H9 (cell line): ENCODE measurements around the gene MRPL53. TPM values are rescaled to one million over a fixed set of nuclear protein-coding genes. Genes with fewer than 3 reads are reported as not detected.

Experiments
- DNase-seq: peaks from one replicate; pipeline ENCODE4 v3.0.0-alpha.2; 2017
- H2AFZ ChIP-seq: one replicate; pipeline ENCODE4 v1.6.1; 2013; ENCODE audit warnings: mild to moderate bottlenecking, low read length, control low read depth, moderate library complexity
- H2AK5ac ChIP-seq: 2 replicates; pipeline ENCODE4 v1.6.1; 2013; ENCODE audit warnings: low read length, control low read depth, mixed read lengths; ENCODE audit not compliant: insufficient read length
- H2BK120ac ChIP-seq: one replicate; pipeline ENCODE4 v1.6.1; 2013; ENCODE audit warnings: low read depth, mild to moderate bottlenecking, low read length, control low read depth, inconsistent platforms; ENCODE audit not compliant: poor library complexity, severe bottlenecking
- H2BK12ac ChIP-seq: 2 replicates; pipeline ENCODE4 v1.6.1; 2013; ENCODE audit warnings: low read length, control low read depth, mixed read lengths, low read depth; ENCODE audit not compliant: insufficient read length
- H2BK15ac ChIP-seq: 2 replicates; pipeline ENCODE4 v1.6.1; 2013; ENCODE audit warnings: low read depth, low read length, control low read depth
- H2BK20ac ChIP-seq: one replicate; pipeline ENCODE4 v1.6.1; 2013; ENCODE audit warnings: low read depth, mild to moderate bottlenecking, low read length, control low read depth, inconsistent platforms; ENCODE audit not compliant: poor library complexity, severe bottlenecking
- H2BK5ac ChIP-seq: 2 replicates; pipeline ENCODE4 v1.6.1; 2013; ENCODE audit warnings: low read length, control low read depth, mixed read lengths; ENCODE audit not compliant: insufficient read length
- H3K14ac ChIP-seq: 2 replicates; pipeline ENCODE4 v1.6.1; 2013; ENCODE audit warnings: low read length, control low read depth; ENCODE audit not compliant: insufficient read depth
- H3K18ac ChIP-seq: 2 replicates; pipeline ENCODE4 v1.6.1; 2013; ENCODE audit warnings: low read depth, mild to moderate bottlenecking, mixed read lengths, low read length, control low read depth; ENCODE audit not compliant: insufficient read length
- H3K23ac ChIP-seq: 2 replicates; pipeline ENCODE4 v1.6.1; 2013; ENCODE audit warnings: low read length, control low read depth, mixed read lengths, low read depth; ENCODE audit not compliant: insufficient read length
- H3K23me2 ChIP-seq: 2 replicates; pipeline ENCODE4 v1.6.1; 2013; ENCODE audit warnings: low read depth, mild to moderate bottlenecking, mixed read lengths, low read length, control low read depth; ENCODE audit not compliant: insufficient read length, poor library complexity, severe bottlenecking
- H3K27ac ChIP-seq: 2 replicates; pipeline ENCODE4 v1.5.1; 2013; ENCODE audit warnings: low read length, control low read depth, mixed read lengths, low read depth; ENCODE audit not compliant: insufficient read length
- H3K27me3 ChIP-seq: 2 replicates; pipeline ENCODE4 v1.6.1; 2013; ENCODE audit warnings: low read length, control low read depth, inconsistent platforms; ENCODE audit not compliant: insufficient read depth
- H3K4ac ChIP-seq: 2 replicates; pipeline ENCODE4 v1.6.1; 2013; ENCODE audit warnings: low read depth, mild to moderate bottlenecking, control low read depth, inconsistent platforms, low read length, moderate library complexity
- H3K4me1 ChIP-seq: 2 replicates; pipeline ENCODE4 v1.6.1; 2013; ENCODE audit warnings: low read length, control low read depth, inconsistent platforms; ENCODE audit not compliant: insufficient read depth
- H3K4me2 ChIP-seq: 2 replicates; pipeline ENCODE4 v1.6.1; 2013; ENCODE audit warnings: low read length, control low read depth, mixed read lengths; ENCODE audit not compliant: insufficient read length, insufficient read depth
- H3K56ac ChIP-seq: 2 replicates; pipeline ENCODE4 v1.6.1; 2013; ENCODE audit warnings: low read depth, mild to moderate bottlenecking, mixed read lengths, low read length, control low read depth; ENCODE audit not compliant: insufficient read length
- H3K79me1 ChIP-seq: 2 replicates; pipeline ENCODE4 v1.6.1; 2013; ENCODE audit warnings: low read depth, mild to moderate bottlenecking, moderate library complexity, low read length, control low read depth, inconsistent platforms; ENCODE audit not compliant: insufficient read depth, poor library complexity, severe bottlenecking
- H3K79me2 ChIP-seq: 2 replicates; pipeline ENCODE4 v1.6.1; 2013; ENCODE audit warnings: low read length, control low read depth, inconsistent platforms; ENCODE audit not compliant: insufficient read depth
- H3K9ac ChIP-seq: 2 replicates; pipeline ENCODE4 v1.6.1; 2013; ENCODE audit warnings: low read length, control low read depth, mixed read lengths; ENCODE audit not compliant: insufficient read length; ENCODE audit errors: extremely low read depth
- H3K9me3 ChIP-seq: one replicate; pipeline ENCODE4 v1.6.1; 2013; ENCODE audit warnings: low read depth, low read length, inconsistent platforms; ENCODE audit not compliant: control insufficient read depth
- H3T11ph ChIP-seq: one replicate; pipeline ENCODE4 v1.6.1; 2013; ENCODE audit warnings: mild to moderate bottlenecking, low read length, control low read depth, inconsistent platforms
- H4K20me1 ChIP-seq: one replicate; pipeline ENCODE4 v1.6.1; 2013; ENCODE audit not compliant: control insufficient read depth, insufficient read length, insufficient read depth
- H4K5ac ChIP-seq: 2 replicates; pipeline ENCODE4 v1.6.1; 2013; ENCODE audit warnings: low read depth, mild to moderate bottlenecking, mixed read lengths, low read length, control low read depth; ENCODE audit not compliant: insufficient read length
- H4K8ac ChIP-seq: replicated peaks from 2 replicates; pipeline ENCODE4 v1.6.1; 2013; ENCODE audit warnings: low read length, control low read depth, mixed read lengths, low read depth; ENCODE audit not compliant: insufficient read length
- H4K91ac ChIP-seq: 2 replicates; pipeline ENCODE4 v1.6.1; 2013; ENCODE audit warnings: low read depth, mild to moderate bottlenecking, moderate library complexity, mixed read lengths, low read length, control low read depth; ENCODE audit not compliant: insufficient read length
- H3K27ac Mint-ChIP-seq, 3 experiments: 2 replicates in 2 of 3; 3 replicates in 1 of 3; pipeline ENCODE4 v1.8.0; 2020 to 2021; ENCODE audit warnings: mixed read lengths in 3 of 3, mild to moderate bottlenecking in 1 of 3, moderate library complexity in 1 of 3
- H3K27me3 Mint-ChIP-seq: 2 replicates; pipeline ENCODE4 v1.8.0; 2021; ENCODE audit warnings: low read depth, mild to moderate bottlenecking, moderate library complexity, mixed read lengths
- H3K36me3 Mint-ChIP-seq, 3 experiments: 2 replicates in 2 of 3; 3 replicates in 1 of 3; pipeline ENCODE4 v1.8.0; 2020 to 2021; ENCODE audit warnings: low read depth in 3 of 3, mixed read lengths in 3 of 3; ENCODE audit not compliant: insufficient read depth in 1 of 3
- H3K4me1 Mint-ChIP-seq, 2 experiments: 2 replicates each; pipeline ENCODE4 v1.8.0; 2020; ENCODE audit warnings: mixed read lengths in 2 of 2
- H3K4me3 Mint-ChIP-seq, 2 experiments: 2 replicates in 1 of 2; 3 replicates in 1 of 2; pipeline ENCODE4 v1.8.0; 2020 to 2021; ENCODE audit warnings: mild to moderate bottlenecking in 2 of 2, mixed read lengths in 2 of 2, moderate library complexity in 1 of 2
- H3K9me3 Mint-ChIP-seq, 2 experiments: 2 replicates in 1 of 2; 3 replicates in 1 of 2; pipeline ENCODE4 v1.8.0; 2020; ENCODE audit warnings: mild to moderate bottlenecking in 2 of 2, mixed read lengths in 2 of 2, moderate library complexity in 1 of 2
- WGBS: extraction: QIAGEN DNeasy Blood & Tissue Kit; methylation state at CpG from one replicate; pipeline ENCODE4 v1.1.7; 2013; ENCODE audit warnings: missing lambda C conversion rate, low lambda C conversion rate, mixed read lengths; ENCODE audit not compliant: insufficient read length; ENCODE audit errors: extremely low coverage; 5-methylcytosine and 5-hydroxymethylcytosine counted together
- total RNA-seq: library from RNA; stranded (reverse); gene quantifications from 2 replicates; pipeline ENCODE4 v1.2.1, GENCODE V29; 2021
- TF ChIP-seq, protein P1 (sequence below): fragments of 200-600 bp; sonication (generic); conservative IDR thresholded peaks from 3 replicates; pipeline ENCODE4 v1.8.0; 2021; ENCODE audit warnings: antibody characterized with exemption, mild to moderate bottlenecking

Gene MRPL53
- total RNA-seq, 1 experiment from 2014 or later, result 59.5 TPM

DNA sequence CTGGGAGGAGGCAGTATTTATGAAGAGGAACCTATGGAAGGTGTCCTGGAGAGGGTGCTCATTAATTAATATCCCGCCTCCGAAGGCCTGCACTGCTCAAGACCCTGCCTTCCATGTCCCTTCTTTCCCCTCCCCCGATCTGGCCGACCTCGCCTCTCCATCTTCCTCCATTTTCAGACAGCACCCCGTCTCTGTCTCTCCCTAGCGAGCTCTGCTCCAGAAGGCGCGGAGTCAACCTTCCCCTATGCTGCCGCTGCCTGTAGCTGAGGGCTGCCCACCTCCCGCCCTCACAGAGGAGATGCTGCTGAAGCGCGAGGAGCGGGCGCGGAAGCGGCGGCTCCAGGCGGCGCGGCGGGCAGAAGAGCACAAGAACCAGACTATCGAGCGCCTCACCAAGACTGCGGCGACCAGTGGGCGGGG, 15.3 kb downstream of the MRPL53 start:
- H4K91ac ChIP-seq, result no peak overlapping the region
- H2BK120ac ChIP-seq, result no peak overlapping the region
- H3K9me3 ChIP-seq, result no peaks in the 10 kb centered on the region
- no peak overlapping the region for H4K5ac ChIP-seq
- no peaks in the 10 kb centered on the region for H3K27me3 ChIP-seq
- peaks cover 18% of the 10 kb centered on the region for H3K23me2 ChIP-seq
- no peaks in the 10 kb centered on the region for H3K79me2 ChIP-seq
- Mint-ChIP-seq H3K4me3 (peak overlapping the region; percentile 96 to 97), H3K4me1 (peaks cover 30 to 36% of the 10 kb centered on the region in 2 experiments), H3K27me3 (no peaks in the 10 kb centered on the region), H3K36me3 (peaks cover 2 to 20% (median 18%) of the 10 kb centered on the region in 3 experiments; a peak in 5 of 7 replicates), H3K27ac (peak overlapping the region; percentile 97 to 99 (median 97)), H3K9me3 (no peaks in the 10 kb centered on the region)
- H2BK20ac ChIP-seq, result no peak overlapping the region
- no peak overlapping the region for H2AFZ ChIP-seq
- H3K23ac ChIP-seq, result no peak overlapping the region
- H2BK12ac ChIP-seq, result no peak overlapping the region
- H2BK5ac ChIP-seq, result no peak overlapping the region
- no peaks in the 10 kb centered on the region for H3K79me1 ChIP-seq
- H2AK5ac ChIP-seq, result no peak overlapping the region
- TF ChIP-seq, protein P1, sequence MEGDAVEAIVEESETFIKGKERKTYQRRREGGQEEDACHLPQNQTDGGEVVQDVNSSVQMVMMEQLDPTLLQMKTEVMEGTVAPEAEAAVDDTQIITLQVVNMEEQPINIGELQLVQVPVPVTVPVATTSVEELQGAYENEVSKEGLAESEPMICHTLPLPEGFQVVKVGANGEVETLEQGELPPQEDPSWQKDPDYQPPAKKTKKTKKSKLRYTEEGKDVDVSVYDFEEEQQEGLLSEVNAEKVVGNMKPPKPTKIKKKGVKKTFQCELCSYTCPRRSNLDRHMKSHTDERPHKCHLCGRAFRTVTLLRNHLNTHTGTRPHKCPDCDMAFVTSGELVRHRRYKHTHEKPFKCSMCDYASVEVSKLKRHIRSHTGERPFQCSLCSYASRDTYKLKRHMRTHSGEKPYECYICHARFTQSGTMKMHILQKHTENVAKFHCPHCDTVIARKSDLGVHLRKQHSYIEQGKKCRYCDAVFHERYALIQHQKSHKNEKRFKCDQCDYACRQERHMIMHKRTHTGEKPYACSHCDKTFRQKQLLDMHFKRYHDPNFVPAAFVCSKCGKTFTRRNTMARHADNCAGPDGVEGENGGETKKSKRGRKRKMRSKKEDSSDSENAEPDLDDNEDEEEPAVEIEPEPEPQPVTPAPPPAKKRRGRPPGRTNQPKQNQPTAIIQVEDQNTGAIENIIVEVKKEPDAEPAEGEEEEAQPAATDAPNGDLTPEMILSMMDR, result no peak
- no peak overlapping the region; the same call in 1 of the 2 replicates for H2BK15ac ChIP-seq
- peaks cover 2% of the 10 kb centered on the region for H4K20me1 ChIP-seq
- peak overlapping the region; percentile 50 for H3K9ac ChIP-seq
- WGBS, result no CpG with 5 or more reads among the region's 27 CpGs
- DNase-seq, result no peak
- no peak overlapping the region for H4K8ac ChIP-seq
- H3K56ac ChIP-seq, result no peak overlapping the region
- H3K14ac ChIP-seq, result peak overlapping the region; percentile 9; the same call in 1 of the 2 replicates
- H3K4me2 ChIP-seq, result peak overlapping the region; percentile 92
- peak overlapping the region; percentile 16 for H3K18ac ChIP-seq
- H3K4me1 ChIP-seq, result peaks cover 2% of the 10 kb centered on the region; the same call in 1 of the 2 replicates
- no peak overlapping the region for H3K4ac ChIP-seq
- H3K27ac ChIP-seq, result no peak overlapping the region
- no peak overlapping the region for H3T11ph ChIP-seq
